Stimulated activated CD8-positive, alpha-beta memory T cell treated with anti-CD3 and anti-CD28 coated beads, Interleukin-2, amount 100 ng/mL, for 48 hours (primary cell): ENCODE results near the gene SLC17A9.

Experiments
- DNase-seq, 2 donors: peaks; one replicate each; pipeline ENCODE4 v3.0.0-alpha.2; 2020; ENCODE audit warnings: low read depth in 2 of 2

SLC17A9 gene

DNA sequence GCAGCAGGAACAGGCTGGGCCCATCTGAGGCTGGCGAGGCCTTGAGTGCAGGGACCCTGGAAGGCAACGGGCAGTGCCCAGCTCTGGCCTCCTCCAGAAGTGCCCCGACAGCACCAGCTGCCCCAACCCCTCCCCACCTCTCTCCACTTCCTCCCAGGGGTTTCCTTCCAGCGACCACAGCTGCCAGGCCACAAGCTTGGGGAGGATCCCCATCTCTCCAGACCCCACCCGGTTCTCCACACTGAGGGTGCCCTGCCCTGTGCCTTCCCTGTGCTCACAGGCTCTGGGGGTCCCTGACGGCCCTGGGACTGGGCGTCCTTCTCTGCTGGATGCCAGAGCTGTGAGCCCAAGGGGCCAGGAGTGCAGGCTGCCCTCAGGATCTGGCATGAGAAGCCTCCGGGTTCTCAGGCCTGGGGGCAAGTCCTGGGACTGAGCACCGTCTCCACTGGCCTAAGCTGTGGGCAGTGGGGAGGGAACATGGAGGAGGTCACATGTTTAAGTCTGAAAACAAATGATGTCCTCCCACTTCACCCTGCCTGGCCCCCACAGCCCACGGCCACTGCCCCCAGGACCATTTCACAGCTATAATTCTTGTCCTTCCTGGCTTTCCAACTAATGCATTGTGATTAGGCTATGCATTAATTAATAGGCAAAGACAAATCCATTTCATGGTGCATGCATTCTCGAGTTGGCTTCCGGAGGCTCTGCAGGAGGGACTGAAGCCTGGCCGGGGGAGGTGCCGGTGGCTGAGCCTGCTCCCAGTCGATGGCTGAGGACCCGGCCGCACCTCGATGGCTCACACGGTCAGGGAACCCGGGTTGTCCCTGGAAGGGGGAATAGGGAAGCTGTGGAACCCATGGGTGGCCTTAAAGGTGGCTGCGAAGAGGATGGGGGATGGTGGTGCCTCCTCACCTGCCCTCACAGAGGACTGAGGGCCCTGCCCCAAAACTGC lies 29.9 kb downstream of the SLC17A9 start:
- no peak for DNase-seq

DNA sequence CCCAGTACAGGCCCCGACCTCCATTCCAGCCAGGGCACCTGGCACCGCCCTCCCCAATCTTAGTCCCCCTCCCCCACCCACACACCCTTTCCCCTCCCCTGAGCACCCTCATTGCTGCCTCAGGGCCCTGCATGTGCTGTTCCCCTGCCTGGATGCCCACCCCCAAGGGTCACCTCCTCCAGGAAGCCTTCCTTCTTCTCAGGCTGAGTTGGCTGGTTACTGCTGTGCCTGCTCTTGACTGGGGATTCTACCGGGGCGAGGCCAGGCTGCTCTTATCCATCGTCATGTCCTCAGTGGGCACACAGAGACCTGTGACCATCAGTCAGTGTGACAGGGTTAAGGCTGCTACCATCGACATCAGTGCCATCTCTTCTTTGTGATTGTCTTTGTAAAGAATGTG lies 30.7 kb downstream of the SLC17A9 start:
- DNase-seq, result no peak

DNA sequence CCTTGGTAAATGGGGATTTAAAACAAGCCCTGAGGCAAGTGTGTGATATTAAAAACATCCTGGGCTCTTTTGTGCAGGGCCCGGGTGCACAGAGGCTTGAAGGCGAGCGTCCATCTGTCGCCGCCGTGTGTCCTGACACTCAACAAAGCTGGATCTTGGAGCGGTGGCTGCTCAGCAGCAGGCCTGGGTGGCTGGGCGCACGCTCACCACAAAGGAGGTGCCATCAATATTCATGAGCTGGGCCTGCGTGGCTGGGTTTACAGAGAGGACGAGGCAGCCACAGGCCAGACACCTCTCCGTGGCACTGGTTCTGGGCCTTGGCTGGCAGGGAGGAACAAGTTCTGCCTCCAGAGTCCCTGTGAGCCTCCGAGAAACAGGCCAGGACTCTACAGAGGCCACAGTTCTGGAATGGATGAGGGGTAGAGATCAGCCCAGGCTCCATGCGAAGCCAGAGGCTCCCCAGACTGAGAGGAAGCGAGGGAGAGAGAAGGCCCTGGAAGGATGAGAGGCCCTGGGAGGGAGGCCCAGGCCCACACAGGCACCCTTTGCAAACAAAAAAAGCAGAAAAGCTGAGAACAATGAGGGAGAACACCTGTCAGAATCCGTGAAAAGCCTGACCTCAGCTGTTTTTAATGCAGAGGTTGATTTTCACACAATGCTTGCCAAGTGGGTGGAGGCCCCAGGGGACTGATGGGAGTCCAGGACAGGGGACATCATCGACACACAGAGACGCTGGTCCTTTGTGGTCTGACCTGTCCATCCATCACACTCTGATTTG lies 32.3 kb downstream of the SLC17A9 start:
- no peak for DNase-seq

DNA sequence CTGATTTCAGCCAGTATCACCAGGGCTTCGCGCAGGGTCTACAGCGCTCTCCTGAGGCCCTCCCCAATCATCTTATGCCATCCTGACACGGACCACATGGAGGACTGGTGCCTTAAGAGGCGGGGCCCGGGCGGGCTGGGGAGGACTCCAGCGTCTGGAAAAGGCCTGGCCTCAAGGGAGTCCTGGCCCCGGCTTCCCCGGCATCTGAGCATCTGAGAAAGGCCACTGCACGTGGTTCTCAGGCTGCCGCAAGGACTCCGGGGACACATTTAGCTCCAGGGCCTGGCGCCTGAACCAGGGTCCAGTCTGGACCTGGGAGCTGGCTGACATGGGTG lies 32.9 kb downstream of the SLC17A9 start:
- DNase-seq, result no peak

DNA sequence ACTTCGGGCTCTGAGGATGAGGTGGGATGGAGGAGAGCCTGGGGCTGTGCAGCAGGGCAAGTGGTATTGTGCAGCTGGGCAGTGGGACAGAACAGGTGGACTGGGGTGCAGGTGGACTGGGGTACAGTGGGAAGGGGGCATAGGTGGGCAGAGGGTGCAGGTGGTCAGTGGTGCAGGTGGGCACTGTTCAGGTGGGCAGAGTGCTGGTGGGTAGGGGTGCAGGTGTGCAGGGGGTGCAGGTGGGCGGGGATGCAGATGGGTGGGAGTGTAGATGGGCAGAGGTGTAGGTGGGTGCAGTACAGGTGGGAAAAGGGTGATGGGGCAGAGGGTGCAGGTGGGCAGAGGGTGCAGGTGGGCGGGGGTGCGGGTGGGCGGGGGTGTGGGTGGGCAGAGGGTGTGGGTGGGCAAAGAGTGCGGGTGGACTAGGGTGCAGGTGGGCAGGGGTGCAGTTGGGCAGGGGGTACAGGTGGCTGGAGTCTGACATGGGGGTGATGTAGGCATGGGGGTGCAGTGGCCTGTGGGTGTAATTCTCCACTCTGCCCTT lies 33.8 kb downstream of the SLC17A9 start:
- DNase-seq, result no peak

DNA sequence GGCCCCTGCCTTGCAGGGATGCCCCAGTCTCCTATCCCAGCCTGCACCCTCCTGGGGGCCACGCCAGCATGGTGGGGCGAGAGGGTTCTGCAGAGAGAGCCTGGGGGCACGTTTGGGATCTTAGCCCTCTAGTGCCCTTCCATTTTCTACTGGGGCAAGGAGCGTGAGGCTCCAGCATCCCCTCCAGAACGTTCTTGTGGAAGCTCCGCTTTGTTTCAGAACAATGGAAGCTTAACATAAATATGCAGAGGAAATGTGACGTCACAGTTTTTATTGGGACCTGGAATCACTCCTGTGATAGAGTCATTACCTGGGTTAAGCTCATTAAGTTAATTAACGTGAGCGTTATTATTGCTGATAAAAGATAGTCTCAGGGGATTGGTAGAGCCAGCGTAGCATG lies 34.6 kb downstream of the SLC17A9 start:
- DNase-seq, result no peak

DNA sequence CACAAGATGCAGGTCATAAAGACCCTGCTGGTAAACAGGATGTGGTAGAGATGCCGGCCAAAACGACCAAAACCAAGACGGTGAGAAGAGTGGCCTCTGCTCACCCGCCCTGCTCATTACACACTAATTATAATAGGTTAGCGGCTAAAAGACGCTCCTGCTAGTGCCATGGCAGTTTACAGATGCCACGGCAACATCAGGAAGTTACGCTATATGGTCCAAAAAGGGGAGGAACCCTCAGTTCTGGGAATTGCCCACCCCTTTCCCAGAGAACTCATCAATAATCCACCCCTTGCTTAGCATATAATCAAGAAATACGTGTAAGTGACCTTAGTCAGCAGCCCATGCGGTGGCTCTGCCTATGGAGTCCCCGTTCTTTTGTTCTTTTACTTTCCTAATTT lies 36.7 kb downstream of the SLC17A9 start:
- DNase-seq, result no peak

DNA sequence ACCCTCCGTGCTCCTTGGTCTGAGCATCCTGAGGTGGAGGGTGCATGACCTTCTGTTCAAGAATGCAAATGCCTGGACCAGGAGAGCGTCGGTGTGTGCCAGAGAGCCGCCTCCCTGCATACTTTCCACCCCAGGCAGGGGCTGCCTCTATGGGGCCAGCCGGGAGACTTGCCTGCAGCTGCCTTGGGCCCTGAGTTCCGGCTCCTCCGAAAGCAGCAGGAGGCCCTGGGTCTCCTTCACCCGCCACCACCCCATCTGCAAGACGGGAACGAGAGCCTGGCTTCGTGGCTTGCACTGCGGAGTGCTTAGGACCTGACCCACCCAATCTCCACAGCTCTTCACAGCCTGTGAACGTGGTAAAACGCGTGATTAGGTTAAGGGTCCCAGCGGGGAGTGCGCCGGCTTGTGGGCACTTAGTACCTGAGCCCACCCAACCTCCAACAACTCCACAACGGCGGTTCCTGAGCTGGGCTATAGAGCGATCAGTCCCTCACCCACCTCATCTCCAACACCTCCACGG lies 37.9 kb downstream of the SLC17A9 start:
- DNase-seq, result no peak

DNA sequence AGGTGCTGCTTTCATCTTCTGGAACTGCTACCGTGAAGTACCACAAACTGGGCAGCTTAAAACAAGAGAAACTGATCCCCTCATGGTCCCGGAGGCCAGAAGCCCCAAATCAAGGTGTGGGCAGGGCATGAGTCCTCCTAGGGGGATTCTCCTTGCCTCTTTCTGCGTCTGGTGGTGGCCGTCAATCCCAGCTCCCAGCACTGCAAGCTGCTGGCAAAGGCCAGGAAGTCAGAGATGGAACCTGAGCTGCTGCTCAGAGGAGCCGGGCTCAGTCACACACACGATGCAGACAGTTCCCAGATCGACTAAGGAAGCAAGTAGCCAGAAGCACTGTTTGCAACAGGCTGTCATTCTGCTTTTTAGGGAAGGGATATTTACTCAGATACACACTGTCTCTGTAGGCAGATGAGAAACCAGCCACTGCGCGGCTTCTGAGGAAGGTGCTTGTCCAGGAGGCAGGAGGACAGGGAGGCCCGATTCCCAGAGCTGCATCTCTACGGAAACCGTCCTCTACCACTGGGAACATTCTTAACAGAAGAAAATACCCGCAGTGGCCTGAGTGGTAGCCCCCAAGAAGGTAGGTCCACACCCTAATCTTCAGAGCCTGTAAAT lies 38.8 kb downstream of the SLC17A9 start:
- DNase-seq, result no peak

DNA sequence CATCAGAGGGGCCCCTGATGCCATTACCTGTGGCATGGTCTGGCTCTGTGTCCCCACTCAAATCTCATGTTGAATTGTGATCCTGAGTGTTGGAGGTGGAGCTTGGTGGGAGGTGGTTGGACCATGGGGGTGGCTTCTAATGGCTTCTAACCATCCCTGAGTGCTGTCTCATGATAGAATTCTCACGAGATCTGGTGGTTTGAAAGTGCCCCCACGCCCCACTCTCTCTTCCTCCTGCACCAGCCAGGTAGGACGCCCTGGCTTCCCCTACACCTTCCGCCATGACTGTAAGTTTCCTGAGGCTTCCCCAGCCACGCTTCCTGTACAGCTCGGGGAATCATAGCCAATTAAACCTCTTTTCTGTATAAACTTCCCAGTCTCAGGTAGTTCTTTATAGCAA lies 39.4 kb downstream of the SLC17A9 start:
- DNase-seq, result no peak

DNA sequence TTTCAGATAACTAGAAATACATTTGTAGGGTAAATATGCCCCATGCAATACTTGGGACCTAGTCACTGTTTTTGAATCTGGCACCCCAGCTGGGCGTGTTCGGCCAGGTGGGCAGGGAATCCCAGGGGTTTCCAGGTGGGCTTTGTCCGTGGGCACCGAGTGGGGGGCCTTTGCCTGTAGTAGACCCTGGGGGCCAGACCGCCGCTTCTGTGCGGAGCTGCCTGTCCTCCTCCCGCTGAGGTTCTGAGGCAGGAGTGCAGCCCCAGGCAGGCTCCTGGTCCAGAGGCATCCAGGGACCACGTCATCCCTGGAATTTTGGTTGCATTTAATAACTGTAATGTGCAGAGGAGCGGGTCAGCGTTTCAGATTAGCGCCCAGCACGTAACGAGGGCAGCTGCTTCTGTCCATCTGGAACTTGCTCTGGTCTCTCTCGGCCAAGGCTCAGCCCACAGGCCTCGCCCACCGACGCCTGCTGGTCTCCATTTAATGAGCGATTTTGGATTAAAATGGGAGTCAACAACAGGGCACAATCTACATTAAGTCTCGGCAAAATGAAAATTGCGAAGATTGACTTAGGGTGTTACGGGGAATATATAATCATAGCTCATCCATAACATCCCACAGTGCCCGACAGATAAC lies 41.5 kb downstream of the SLC17A9 start:
- DNase-seq, result no peak

DNA sequence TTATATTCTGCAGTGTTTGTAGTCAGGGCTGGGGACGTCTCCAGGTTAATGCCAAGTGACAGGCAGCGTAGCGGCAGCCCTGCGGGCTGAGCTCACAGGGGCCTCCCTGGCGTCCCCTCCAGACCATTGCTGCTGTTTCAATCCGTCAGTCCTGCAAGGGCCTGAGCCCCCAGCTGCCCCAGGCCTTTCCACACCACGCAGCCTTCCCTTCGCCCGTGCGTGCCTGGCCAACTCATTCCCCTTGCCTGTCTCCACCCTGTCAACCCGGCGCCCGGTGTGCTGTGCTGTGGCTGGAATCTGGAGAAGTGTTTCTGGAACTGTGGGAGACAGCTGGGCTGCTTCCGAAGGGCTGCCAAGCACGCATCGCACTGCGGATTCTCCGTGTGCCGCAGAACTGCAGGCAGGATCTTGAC lies 42.4 kb downstream of the SLC17A9 start:
- DNase-seq, result no peak

DNA sequence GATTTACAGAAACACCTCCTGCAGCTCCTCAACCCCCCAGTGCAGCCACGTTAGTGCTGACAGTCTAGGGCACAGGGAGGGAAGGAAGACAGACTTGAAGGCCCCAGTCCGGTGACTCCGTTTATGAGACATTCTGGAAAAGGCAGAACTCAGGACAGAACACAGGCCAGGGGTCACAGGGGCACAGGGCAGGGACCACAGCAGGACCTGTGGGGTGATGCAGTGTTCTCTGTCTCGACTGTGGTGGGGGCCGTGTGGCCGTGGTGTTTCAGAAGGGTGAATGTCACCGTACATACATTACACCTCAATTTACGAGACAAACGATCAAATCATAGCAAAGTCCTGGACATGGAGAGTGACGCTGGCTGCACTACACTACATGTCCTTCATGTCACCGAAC lies 43.0 kb downstream of the SLC17A9 start:
- no peak for DNase-seq

DNA sequence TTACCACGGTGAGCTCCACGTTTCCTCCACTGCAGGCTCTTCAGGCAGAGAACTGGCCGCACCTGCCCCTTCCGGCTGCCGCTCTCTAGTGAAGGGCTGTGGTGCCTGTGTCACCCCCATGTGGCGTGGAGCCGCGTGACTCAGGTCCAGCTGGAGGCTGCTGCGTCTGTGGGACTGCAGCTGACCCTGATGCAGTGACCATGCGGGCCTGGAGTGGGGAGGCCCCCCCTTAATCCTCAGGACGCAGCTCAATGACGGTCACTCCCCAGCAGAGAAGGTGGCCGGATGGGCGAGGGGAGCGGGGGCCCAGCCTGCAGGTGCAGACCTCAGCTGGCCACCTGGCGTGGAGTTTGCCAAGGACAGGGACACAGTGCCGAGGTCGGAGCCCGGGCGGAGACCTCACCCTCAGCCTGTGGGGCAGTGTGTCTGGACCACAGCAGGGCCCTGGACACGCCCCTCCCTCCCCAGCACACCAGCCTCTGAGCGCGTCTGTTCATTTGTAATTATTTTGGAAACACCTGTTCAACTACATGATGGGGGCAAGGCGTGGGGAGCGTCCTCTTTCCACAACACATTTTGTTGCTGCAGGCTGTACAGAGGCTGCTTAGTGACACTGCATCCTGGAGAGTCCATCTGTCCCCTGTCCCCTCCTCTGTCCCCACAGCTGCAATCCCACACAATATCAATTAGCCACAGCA lies 43.5 kb downstream of the SLC17A9 start:
- DNase-seq, result no peak

DNA sequence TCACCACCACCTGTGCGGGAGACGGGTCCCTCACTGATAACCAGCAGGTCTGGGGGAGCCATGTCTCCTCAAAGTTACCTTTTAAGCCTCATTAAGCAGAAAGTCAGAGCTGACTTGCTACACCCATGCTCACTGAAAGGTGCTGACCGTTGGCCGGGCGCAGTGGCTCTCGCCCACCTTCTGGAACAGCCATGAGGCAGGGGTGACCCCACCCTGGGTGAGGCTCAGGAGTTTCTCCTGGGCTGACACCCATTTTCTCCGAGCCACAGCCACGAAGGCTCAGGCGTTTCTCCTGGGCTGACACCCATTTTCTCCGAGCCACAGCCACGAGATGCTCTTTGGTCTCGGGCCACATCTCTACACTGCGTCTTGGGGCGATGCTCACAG lies 44.1 kb downstream of the SLC17A9 start:
- DNase-seq, result no peak

DNA sequence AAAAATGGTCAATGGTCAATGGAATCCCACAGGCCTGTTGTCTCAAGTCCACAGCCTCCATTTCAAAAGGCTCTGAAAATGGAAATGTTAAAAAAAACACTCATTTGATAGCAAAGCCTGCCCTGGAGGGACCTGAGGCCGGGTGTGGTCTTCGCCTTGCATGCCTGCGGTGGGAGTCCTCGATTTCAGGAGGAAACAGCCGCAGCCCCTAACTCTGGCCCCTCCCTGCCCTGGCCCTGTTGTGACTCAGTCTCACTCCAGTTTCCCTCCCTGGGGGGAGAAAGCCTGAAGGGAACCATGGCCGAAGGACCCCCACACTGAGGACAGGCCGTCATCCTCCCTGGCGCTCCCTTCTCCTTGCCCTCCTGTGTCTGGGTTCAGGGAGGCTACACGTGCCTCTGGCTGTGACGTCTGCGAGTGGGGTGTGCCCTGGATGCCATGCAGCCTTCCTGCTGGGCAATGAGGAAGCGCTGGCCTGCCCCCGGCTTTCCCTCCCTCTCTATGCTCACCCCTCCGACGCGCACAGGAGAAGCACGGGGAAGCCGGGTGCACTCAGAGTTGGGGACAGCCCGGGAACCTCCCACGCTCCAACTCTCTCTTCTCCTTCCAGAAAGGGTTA lies 45.0 kb downstream of the SLC17A9 start:
- no peak for DNase-seq

DNA sequence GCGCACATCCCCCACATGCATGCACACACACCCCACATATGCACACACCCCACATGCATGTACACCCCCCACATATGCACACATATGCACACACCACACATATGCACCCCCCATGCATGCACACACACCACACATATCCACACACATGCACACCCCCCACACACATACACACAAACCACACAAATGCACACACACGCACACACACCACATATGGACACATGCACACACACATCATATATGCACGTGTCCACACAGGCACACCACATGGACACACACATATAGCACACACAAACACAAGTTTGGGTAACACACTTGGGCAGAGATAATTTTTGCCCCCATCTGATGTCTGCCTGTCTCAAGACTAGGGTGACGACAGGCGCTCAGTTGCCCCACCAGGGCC lies 45.9 kb downstream of the SLC17A9 start:
- DNase-seq, result no peak

DNA sequence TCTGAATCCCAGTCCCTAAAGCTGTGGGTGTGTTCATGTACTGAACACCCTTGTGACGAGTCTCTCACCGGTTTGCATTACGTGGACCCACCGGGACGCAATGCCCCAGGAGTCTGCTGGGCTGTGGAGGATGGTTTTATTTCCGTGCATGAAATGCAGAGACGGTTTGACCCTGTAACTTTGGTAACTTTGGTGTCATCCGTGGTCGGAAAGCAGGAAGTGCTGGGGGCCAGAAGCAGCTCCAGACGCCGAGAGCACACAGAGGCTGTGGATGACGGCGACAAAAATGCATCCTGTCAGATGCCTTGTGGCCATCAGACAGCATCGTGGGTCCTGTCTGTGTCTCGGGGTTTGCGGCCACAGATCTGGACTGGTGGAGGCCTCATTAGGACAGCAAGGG lies 47.1 kb downstream of the SLC17A9 start:
- no peak for DNase-seq

DNA sequence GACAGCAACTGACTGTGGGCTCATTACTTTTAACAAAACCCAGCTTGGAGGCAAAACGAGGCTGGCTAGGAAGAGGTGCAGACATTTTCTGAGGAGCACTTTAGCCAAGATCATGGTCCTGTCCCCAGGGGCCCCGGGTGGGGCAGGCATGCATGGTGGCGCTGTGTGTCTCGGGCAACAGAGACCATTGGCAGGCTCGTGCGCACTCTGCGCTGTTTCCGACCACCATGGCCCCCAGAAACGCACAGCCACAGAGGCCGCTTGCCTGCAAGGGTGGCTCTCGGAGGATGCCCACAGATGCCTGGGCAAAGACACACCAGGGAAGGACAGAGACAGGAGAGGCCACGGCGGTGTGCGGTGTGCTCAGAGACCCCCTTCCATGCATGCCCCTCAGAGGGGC lies 47.5 kb downstream of the SLC17A9 start:
- DNase-seq, result no peak

DNA sequence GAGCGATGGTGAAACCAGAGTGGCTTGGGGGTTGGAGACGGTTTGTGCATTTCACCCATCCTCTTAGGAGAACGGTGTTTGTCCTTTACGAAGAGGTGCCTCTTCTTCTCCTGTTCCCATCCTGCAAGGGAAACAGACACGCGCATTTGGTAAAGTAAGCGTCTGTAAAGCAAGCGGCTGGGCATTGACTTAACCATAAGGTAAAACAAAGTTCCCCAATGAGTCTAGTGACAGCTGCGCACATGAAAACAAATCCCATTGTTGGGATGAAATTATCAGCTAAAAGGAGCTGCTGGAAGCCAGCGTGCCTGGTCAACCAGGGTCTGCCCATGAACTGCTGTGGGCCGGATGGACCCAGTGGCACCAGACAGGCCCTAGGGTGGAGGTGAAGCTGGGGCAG lies 48.4 kb downstream of the SLC17A9 start:
- DNase-seq, result no peak

DNA sequence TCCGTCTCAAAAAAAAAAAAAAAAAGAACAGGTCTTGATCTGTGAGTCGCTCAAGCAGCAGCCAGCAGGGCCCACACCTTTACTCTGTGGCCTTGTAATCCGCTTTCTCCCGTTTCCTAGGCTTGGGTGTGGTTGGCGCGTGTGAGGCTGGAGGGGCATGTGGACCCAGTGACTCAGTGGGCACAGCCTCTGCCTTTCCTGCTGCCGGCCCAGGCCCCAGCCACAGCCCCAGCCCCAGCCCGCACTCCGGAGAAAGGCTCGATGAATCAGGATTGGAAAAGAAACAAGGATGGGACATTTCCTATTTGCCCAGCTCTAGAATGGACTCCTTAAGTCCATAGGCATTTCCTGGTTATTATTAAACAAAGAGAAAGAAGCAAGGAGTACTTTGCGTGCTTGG lies 50.0 kb downstream of the SLC17A9 start:
- no peak for DNase-seq
